DMS153 treated with DMSO at 0.1 percent for 48 hours (cell line): ENCODE data around the gene FIGNL1.
A peak's percentile ranks its signal among the peaks of the same experiment; 100 is the strongest.

Source experiments
- DNase-seq: peaks from one replicate; lab custom pipeline; 2025; ENCODE audit not compliant: unreplicated experiment; lab: John Stamatoyannopoulos, UW

FIGNL1 gene

DNA sequence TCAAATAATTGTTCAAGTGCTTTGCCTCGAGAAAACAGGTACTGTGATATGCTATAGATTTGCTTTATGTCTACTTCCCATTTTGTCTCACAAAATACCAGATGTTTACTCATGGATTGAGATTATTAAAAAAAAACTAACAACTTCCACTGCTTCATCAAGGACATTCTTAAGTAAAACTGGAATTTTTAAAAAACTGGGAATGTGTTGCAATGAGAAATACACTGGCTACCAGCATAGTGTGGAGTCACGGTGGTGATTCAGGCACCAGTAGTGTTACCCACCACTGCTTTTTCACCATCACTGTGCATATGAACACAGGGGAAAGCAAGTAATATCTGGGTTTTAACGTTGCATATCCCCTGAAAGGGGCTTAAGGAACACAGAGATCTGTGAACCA is 21.2 kb downstream of the FIGNL1 start:
- DNase-seq = no peak

DNA sequence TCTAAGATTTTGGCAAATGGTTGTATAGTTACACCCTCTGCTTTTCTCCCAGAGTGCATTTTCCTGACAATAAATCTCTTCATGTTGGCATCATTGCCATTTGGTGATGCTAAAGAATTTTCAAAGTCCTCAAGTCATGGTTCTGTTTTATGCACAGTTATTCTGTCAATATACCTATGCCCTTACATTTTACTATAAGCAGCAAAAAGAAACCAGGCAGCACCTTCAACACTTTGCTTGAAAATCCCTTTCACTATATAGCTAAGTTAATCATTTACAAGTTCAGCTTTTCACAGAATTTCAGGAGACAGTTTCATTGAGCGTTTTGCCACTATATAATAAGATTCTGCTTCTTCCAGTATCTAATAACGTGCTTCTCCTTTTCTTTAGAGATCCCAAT is 22.6 kb downstream of the FIGNL1 start:
- no peak for DNase-seq

DNA sequence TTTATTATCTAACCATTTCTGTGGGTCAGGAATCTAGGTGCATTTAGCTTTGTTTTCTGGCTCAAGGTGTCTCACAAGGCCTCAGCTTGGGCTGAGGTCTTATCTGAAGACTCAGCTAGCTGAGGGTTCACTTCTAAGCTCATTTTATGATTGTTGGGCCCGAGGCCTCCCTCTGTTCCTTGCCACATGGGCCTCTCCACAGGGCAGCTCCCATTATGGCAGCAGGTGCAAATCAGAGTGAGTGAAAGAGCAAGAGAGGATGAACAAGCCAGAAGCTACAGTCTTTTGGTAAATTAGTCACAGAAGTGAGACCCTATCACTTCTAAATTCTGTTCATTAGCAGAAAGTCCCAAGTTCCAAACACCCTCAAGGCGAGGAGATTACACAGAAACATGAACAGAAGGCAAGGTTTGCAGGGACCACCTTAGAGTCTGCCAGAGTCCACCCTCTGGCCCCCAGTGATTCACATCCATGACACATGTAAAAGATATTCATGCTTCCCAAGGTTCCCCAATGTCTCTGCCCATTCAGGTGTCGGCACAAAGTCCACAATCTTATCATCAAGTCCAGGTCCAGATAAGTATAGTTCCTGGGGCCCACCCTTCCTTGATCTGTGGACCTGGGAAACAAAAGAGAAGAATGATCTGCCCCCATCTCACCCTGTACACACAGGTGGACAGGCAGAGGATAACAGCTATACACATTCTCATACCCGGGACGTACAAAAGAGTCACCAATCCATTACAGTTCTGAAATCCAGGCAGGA is 23.7 kb downstream of the FIGNL1 start:
- no peak for DNase-seq

DNA sequence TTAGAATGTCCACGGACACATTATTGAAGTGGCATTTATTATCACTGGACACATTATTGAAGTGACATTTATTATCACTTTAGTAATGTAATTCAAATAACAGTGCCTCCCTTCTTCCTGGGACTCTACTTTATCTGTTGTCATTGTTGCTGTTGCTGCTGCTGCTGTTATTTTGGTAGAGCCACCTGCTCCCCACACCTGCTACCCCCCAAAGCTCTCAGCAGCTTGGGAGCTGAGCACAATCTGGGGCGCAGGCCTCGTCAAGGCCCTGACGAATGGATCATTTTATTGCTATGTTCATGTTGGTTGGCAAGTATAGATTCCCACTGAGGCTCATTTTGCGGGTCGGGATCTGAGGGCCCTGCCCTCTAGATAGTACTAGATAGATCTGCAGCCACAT is 24.8 kb downstream of the FIGNL1 start:
- no peak for DNase-seq

DNA sequence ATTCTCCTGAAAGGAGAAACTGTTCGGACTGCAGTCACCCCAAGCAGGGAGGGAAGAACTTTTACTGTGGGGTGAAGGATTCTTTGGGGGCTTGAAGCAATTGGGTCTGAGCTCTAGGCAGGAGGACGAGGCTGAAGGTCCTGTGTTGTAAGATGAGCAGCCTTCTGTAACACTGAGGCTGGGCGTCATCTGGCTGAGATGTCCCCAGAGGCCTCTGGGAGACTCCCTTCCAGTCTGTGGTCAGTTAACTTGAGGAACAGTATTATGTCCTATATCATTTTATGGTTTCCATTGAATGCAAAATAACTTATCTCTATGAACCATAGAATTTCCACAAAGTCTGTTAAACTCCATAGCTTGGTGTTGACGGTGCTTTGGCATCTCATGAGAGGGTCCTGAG is 26.3 kb downstream of the FIGNL1 start:
- no peak for DNase-seq

DNA sequence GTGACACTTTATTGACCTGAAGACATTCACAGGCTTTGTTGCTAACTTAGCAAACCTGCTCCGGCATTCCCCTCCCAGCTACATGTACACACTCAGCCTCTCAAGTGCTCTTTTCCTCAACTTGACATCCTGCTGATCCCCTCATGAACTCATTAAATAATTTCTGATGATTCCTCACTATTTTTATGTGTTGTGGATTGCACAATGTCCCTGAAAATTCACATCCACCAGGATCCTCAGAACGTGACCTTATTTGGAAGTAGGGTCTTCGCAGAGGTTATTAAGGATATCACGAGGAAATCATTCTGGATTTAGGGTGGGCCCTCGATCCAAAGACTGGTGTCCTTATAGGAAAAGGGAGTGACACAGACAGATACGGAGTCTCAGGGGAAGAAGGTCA is 27.3 kb downstream of the FIGNL1 start:
- no peak for DNase-seq

DNA sequence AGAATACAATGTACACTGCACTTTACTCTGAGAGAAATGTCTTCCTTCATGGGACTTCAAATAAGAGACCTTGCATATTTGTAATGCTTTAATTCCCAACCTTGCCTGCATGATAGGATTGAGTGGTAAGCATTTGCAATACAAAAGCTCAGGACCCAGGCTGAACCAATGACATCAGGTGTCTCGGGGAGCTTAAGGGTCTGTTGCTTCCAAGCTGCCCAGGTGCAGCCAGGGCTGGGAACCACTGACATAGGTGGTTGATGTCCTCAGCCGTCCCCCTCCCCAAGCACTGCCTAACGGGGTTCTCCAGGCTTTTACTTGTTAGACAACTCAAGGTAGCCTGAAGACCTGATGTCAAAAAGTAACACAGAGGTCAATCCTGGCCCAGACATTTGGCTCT is 29.1 kb downstream of the FIGNL1 start:
- no peak for DNase-seq

DNA sequence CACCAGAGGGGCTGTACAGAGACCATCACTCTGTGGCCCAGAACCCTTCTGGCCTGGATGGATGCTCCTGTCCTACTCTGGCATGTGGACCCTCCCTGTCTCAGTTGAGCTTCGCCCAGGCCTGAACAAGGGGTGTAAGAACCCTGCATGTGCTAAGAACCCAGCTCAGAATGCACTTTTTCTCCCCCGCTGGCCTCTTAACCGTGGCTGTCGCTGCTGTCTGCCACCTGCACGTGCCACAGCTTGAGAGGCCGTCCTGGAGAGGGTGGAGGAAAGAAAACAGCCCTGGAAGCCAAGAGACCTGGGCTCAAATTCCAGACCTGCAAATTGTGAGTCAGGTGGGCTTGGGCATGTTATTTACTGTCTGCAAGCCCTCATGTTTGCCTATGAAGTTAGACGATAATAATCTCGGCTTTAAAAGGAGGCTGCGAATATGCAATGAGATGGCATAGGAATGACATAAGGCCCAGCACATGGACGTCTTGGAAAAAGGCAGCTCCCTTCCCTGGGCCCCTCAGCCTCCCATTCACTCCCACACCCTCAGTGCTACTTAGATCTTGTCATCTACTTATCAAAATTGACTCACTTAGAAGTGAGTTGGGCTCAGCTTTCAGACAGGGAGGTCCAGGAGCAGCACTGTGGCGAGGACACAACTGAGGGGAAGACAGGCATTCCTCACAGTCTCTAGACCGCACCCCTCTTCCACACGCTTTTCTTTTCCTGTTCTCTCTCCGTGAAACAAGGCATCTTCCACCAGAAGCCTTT is 31.4 kb downstream of the FIGNL1 start:
- no peak for DNase-seq

DNA sequence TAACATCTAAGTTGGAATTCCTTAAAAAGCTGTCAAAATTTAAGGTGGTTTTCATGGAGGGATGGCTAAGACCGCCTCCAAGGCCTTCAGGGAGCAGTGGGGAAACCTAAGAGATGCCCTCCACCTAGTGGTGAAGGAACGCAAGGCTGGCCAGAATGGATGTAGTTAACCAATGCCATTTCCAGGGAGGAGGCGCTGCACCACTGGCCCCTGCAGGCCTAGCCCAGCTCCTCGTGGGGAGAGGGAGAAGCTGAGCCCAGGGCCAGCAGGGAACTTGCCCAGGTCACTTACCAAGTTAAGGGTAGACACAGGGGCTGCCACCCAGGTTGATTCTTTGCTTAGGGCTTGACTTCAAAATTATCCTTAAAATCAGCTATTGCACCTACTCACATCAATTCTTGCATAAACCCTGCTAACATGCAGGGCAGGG is 32.0 kb downstream of the FIGNL1 start:
- DNase-seq = peak; percentile 84

DNA sequence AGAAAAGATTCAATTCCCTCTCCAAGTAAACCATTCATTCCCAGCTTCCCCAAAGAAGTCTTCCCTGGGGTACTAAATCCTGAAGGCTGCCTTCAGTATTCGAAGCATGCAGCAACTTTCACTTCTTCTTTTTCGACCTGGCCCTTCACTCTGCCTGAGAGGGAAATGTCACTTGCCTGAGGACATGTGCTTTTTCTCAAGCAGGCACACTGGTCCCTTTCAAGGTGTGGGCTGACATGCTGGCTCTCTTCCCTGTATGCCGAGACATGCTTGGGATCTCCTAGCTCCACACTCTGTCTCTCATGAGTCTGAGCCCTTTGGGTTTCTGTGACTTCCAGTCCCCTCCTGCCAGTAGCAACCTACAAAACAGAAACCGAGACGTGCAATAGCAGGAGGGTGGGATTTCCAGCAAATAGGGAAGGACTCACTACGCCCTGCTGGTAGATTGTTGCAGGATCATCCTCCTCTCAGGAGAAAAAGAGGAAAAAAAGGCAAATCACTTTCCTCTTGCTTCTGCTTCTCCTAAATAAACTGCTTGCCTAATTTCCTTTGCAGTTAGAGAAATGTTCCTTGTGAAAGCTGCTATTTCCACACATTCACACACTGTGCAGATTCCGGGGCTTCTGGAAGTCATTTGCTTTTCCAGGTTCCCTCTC is 33.5 kb downstream of the FIGNL1 start:
- no peak for DNase-seq

DNA sequence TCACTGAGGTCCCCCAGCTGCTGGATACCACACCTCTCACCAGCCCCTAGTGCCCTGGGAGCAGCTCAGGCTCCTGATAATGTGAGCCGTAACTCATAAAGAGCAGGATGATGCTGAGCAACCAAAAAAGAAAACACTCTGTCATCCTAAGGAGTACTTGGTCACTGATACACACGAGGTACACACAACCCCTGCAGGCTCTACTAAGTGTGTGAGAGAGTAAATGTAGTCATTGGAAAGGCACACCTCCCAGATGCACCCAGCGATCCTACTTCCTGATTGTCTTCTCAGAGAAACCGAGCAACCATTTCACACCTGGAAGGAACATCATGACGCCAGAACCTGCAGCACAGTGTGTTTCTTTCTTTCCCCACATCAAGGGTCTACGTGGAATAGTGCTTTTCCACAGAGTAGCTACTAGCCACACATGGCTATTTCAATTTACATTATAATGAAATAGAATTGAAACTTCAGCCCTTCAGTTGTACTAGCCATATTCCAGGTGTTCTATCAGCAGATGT is 34.2 kb downstream of the FIGNL1 start:
- DNase-seq = no peak

DNA sequence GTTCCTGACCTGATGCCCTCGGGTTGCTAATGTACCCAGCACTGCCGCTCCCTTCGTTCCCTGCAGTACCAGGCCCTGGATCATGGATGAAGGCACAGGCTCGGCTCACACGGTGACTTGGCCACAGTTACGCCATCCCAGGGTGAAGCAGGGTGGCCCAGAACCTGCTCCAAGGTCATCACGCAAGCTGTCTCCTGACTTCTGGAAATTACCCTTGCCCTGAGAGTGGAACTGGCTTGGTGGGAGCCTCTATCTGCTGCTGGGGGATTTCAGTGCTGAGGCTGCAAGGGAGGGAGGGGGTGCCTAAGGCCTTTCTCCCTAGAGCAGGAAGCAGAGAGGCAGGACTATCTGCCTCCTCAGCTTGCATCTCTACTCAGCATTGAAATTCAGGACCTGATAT is 36.6 kb downstream of the FIGNL1 start:
- no peak for DNase-seq

DNA sequence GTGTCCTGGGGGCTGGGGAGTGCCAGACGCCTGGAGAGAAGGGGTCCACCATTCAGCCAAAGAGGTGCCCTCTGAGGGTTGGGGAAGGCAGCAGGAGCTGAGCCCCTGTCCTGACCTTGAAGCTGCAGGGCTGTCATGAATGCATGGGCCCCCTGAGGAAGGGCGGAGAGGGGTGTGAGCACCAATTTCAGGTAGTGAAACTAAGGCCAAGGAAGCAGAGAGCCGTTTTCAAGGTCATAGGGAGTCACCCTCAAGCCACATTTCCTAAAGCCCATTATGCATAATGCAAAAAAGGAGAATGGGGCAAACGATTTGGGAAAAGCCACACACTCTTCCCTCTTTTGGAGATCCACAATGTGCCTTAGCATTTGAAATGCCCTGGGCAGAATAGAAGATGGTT is 37.2 kb downstream of the FIGNL1 start:
- DNase-seq = no peak

DNA sequence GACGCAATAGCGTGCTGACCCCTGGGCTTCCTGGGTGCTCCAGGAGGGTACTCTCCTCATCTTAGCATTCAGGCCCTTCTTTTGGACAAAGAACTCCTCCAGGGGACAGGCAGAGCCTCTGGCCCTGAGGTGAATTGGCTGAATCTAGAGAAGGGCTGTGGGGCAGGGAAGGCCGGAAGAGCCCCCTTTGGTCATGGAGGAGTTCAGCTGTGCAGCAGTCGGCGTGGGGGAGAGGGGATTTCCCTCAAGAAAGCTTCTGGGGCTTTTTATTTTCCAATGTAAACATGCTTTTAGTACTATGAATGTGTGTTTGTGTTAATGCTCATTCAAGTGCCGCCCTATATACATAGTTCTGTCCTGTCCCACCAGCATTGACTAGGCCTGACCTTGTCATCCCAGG is 38.8 kb downstream of the FIGNL1 start:
- no peak for DNase-seq

DNA sequence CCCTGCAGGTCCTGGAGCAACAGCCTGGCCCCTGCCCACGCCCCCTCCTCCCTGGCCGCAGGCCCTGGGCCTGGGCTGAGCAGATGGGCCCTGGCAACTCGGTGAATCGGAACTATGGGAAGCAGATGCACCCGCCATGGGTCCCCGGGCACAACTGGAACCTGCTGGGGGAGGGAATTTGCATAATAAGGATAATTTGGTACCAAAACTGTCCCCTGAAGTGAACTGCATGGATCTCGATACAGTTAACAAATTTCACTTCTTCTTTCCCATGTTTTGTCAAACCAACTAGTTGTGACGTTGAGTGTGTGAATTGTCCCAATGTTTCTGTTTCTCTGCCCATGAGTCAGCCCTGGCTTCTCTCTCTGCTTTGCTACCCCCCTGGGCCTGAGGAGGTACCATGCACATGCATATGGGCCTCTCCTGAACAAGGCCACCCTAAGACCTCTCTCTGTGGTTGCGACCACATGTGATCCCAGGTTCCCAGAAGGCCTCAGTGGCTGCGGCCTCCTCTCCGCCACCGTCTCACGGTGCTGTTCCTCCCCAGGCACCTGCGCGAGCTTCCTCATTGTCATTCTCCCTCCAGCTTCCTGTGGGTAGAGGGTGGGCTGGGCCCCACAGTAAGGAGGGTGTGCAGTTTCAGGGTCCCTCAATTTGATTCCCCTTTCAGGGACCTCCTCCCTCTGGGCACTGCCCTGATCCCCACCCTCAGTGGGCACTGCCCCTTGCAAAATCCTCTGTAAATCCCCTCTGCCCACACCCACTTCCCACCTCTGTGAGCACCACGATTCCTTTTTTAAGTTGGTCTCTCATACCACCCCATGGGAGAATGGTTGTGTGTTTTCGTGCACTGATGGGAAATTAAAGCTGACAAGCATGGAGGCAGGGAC is 40.0 kb downstream of the FIGNL1 start:
- no peak for DNase-seq

DNA sequence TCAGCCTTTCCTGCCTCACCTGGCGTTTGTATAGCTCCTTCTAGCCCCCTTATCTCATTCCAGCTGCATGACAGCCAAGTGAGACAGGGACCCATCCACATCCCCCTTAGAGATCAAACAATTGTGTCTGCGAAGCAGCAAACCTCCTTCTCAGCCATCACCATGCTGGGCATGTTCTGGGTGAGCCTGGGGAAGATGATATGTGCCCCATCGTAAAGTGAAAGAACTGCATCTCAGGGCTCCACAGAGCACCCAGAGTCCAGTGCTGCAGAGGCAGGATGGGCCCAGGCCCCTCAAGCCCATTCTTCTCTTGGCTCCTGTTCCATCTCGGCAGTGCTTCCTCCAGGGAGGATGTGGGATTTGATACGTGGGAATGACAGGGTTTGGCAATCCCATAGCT is 43.2 kb downstream of the FIGNL1 start:
- no peak for DNase-seq

DNA sequence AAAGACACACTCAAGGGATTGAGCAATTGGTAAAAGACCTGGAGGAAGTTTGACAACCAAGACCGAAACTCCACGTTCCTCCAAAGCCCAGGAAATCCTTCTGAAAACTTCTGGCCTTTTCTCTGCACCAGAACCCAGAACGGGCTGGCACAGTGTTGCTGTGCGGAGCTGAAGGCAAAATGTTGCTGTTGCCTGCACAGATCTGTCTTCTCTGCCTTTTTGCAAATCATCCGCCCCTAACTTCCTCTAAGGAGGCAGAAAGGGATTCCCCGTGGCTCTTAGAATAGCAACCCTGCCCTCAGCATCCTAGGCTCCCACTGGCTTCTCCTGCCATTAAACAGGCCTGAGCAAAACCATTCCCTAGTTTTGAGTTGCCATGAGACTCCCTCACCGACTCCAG is 44.9 kb downstream of the FIGNL1 start:
- DNase-seq = no peak

DNA sequence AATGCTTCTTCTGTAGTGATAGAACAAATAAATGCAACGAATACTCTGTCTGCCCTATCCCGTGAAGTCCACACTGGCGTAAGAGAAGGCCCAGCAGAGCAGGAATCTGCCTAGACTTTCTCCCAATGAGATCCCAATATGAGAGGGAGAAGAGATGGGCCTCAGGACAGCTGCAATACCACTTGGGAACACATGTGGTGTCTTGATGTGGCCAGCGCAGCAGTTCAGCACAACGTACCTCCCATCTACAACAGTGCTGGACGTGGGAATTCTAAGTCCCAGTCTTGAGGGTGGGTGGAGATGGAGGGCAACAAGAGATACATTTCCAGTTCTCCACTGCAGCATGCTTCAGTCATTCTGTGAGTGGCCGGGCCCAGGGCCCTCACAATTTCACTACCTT is 45.8 kb downstream of the FIGNL1 start:
- no peak for DNase-seq

DNA sequence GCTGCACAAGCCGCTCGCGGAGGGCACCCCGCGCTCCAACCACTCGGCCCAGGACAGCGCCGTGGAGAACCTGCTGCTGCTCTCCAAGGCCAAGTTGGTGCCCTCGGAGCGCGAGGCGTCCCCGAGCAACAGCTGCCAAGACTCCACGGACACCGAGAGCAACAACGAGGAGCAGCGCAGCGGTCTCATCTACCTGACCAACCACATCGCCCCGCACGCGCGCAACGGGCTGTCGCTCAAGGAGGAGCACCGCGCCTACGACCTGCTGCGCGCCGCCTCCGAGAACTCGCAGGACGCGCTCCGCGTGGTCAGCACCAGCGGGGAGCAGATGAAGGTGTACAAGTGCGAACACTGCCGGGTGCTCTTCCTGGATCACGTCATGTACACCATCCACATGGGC is 50.0 kb downstream of the FIGNL1 start:
- DNase-seq = no peak

DNA sequence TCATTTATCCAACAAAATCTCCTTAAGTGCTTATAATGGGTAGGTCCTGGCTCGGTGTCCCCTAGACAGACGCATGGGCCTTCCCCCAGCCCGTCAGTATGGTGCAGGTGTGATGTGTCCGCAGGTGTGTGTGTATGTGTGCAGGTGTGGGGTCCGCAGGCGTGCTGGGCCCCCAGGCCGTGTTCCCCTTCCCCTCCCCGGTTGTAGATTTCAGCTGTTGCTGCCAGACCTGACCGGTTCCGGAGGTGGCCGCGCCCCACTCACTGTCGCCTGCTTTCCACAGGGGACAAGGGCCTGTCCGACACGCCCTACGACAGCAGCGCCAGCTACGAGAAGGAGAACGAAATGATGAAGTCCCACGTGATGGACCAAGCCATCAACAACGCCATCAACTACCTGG is 50.5 kb downstream of the FIGNL1 start:
- no peak for DNase-seq

DNA sequence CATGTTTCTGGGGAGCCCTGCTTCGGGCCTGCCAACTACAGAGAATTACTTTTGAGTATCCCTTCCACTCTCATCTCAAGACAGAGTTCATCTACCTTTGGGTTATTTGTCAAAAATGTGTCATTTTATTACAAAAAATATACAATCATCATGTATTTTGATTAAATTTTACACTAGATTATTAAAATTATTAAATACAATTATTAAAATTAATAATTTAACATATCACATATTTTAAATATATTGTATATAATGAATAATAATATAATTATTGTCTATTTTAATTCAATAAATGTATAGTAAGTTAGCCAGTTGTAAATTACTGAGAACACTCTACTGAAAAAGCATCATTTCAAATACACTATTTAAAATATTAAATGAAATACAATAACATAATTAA is 50.9 kb downstream of the FIGNL1 start:
- DNase-seq = no peak
